K562 (cell line): Measurements from ENCODE around the gene ALDH1A3. TPM values are rescaled to one million over a fixed set of nuclear protein-coding genes. Genes with fewer than 3 reads are reported as not detected.
"Not testable (repeated sequence)": the region's sequence is repeated elsewhere in the genome, so short reads cannot be mapped to it uniquely, and the experiment has no call there.

Source experiments
- ATAC-seq: fragments of 200-7000 bp; cut with Tn5 transposase; 3 replicates; pipeline ENCODE4 v1.9.1; 2020; ENCODE audit warnings: moderate library complexity
- BruUV-seq: library from RNA; stranded (reverse); fragments of 400-500 nt; replicated peaks from 2 replicates; lab custom pipeline; 2021; lab: Mats Ljungman, UMichigan
- CTCF ChIA-PET: fragments of 300-600 bp; formaldehyde crosslinking; extraction: SDS; loops from one replicate; lab custom pipeline; 2021; ENCODE audit warnings: low intra/inter-chr PET ratio; lab: Yijun Ruan, JAX
- POLR2A ChIA-PET: fragments of 300-600, 350-650 bp; sonication (Branson Sonifier 250); formaldehyde crosslinking; extraction: SDS; loops from one replicate; lab custom pipeline; 2021; ENCODE audit warnings: antibody characterized with exemption, inconsistent platforms; lab: Yijun Ruan, JAX
- DNase-seq, 4 experiments: peaks; one replicate each; pipeline versions ENCODE4 v3.0.0 to v3.0.0-alpha.2; 2011 to 2018; ENCODE audit warnings: low spot score in 3 of 4, mixed read lengths in 3 of 4; ENCODE audit errors: extremely low read depth in 1 of 4
- FAIRE-seq: peaks from 2 replicates; lab custom pipeline; 2011; peaks lifted over from hg19 to GRCh38; lab: Jason Lieb, UNC
- H2AFZ ChIP-seq: 2 replicates; pipeline ENCODE4 v1.6.0; 2011; ENCODE audit warnings: low read depth, low read length, control low read depth, inconsistent platforms
- H3K27ac ChIP-seq: fragments of 200-600 bp; 3 replicates; pipeline ENCODE4 v1.8.0; 2011; ENCODE audit warnings: low read depth, mild to moderate bottlenecking, control low read depth, inconsistent platforms, low read length, moderate library complexity, mixed read lengths; ENCODE audit errors: extremely low read depth
- H3K27me3 ChIP-seq, 2 experiments: fragments of 300-600 bp in 1 of 2; 2 replicates in 1 of 2; 3 replicates in 1 of 2; pipeline versions ENCODE4 v1.6.0 to v1.8.0; 2011; ENCODE audit warnings: inconsistent platforms in 2 of 2, low read length in 2 of 2, mild to moderate bottlenecking in 1 of 2, mixed read lengths in 1 of 2, moderate library complexity in 1 of 2; ENCODE audit not compliant: control insufficient read depth in 2 of 2, insufficient read depth in 2 of 2
- H3K36me3 ChIP-seq: fragments of 300-600 bp; 3 replicates; pipeline ENCODE4 v1.8.0; 2011; ENCODE audit warnings: mild to moderate bottlenecking, low read length, inconsistent platforms; ENCODE audit not compliant: control insufficient read depth, insufficient read depth
- H3K4me1 ChIP-seq, 2 experiments: fragments of 200-600 bp in 1 of 2; replicated peaks in 1 of 2; 2 replicates in 1 of 2; 3 replicates in 1 of 2; pipeline versions ENCODE4 v1.5.1 to v1.8.0; 2011; ENCODE audit warnings: inconsistent platforms in 2 of 2, low read length in 2 of 2, mild to moderate bottlenecking in 1 of 2, mixed read lengths in 1 of 2, moderate library complexity in 1 of 2; ENCODE audit not compliant: control insufficient read depth in 2 of 2, insufficient read depth in 2 of 2
- H3K4me2 ChIP-seq: 2 replicates; pipeline ENCODE4 v1.6.1; 2011; ENCODE audit warnings: low read length, control low read depth, inconsistent platforms, mixed read lengths; ENCODE audit not compliant: insufficient read depth
- H3K4me3 ChIP-seq: fragments of 200-600 bp; sonication (generic), shearing (Covaris generic); 2 replicates; pipeline ENCODE4 v1.5.1; 2016; ENCODE audit warnings: control low read depth, inconsistent platforms
- H3K79me2 ChIP-seq: fragments of 200-600 bp; 3 replicates; pipeline ENCODE4 v1.8.0; 2011; ENCODE audit warnings: low read length, inconsistent platforms; ENCODE audit not compliant: control insufficient read depth, insufficient read depth
- H3K9ac ChIP-seq, 2 experiments: 2 replicates each; pipeline versions ENCODE4 v1.6.0 to v1.6.1; 2011; ENCODE audit warnings: low read depth in 2 of 2, low read length in 2 of 2, control low read depth in 1 of 2, inconsistent platforms in 1 of 2, mild to moderate bottlenecking in 1 of 2, mixed read lengths in 1 of 2; ENCODE audit not compliant: insufficient read depth in 1 of 2
- H3K9me1 ChIP-seq: one replicate; pipeline ENCODE4 v1.6.0; 2011; ENCODE audit warnings: inconsistent platforms, mild to moderate bottlenecking, low read length, moderate library complexity; ENCODE audit not compliant: control insufficient read depth, insufficient read depth
- H3K9me3 ChIP-seq: replicated peaks from 2 replicates; pipeline ENCODE4 v1.5.1; 2011; ENCODE audit warnings: low read depth, low read length, inconsistent platforms; ENCODE audit not compliant: control insufficient read depth, insufficient read depth
- H4K20me1 ChIP-seq: replicated peaks from 2 replicates; pipeline ENCODE4 v1.6.1; 2011; ENCODE audit warnings: low read length, inconsistent platforms, mixed read lengths; ENCODE audit not compliant: control insufficient read depth, insufficient read depth
- DLX4 ChIP-seq: fragments of 250-450 bp; sonication (Bioruptor Pico); IDR thresholded peaks from 2 replicates; pipeline ENCODE4 v1.6.1; 2021; ENCODE audit warnings: mild to moderate bottlenecking
- NRF1 ChIP-seq, 2 experiments: fragments of 450-650 bp; IDR thresholded peaks in 1 of 2; conservative IDR thresholded peaks in 1 of 2; 2 replicates each; pipeline ENCODE4 v1.6.1; 2014; ENCODE audit warnings: mild to moderate bottlenecking in 2 of 2
- PKNOX1 ChIP-seq: fragments of 450-650 bp; IDR thresholded peaks from 2 replicates; pipeline ENCODE4 v1.6.1; 2016
- WGBS: fragments of 100-300 bp; shearing (Covaris generic); methylation state at CpG from one replicate; pipeline ENCODE4 v1.1.6; 2016; ENCODE audit warnings: low coverage, mixed read lengths; ENCODE audit not compliant: insufficient coverage; ENCODE audit errors: missing lambda C conversion rate; 5-methylcytosine and 5-hydroxymethylcytosine counted together
- in situ Hi-C: fragments of 300-500 bp; cut with MboI; formaldehyde crosslinking; loops from 4 replicates; pipeline ENCODE4 v1.15.0; 2018; ENCODE audit warnings: inconsistent platforms, mixed read lengths
- intact Hi-C: fragments of 100-400 bp; cut with micrococcal nuclease; formaldehyde crosslinking; loops from 2 replicates; pipeline ENCODE4 v1.14.2; 2022
- polyA plus RNA-seq, 8 experiments: library from polyadenylated mRNA; depleted of rRNA in 4 of 8; stranded (reverse) in 5 of 8; unstranded in 3 of 8; fragments of >200 nt; fragmentation: Nextera tagmentation in 2 of 8; fragmentation: Illumina TruSeq in 1 of 8; extraction: Ambion mirVana in 2 of 8; extraction: Trizol in 1 of 8; gene quantifications; 2 replicates each; pipeline versions ENCODE4 v1.2.1 to v1.2.3, GENCODE V29; 2011 to 2014; ENCODE audit warnings: inconsistent platforms in 1 of 8, missing spikeins in 1 of 8
- total RNA-seq, 7 experiments: library from RNA; depleted of rRNA in 6 of 7; stranded (reverse); fragments of >200 nt in 6 of 7; fragmentation: Illumina TruSeq in 2 of 7; extraction: Trizol in 2 of 7; gene quantifications; 2 replicates each; pipeline versions ENCODE4 v1.2.1 to v1.2.3, GENCODE V29; 2011 to 2021; ENCODE audit warnings: low replicate concordance in 1 of 7

Gene ALDH1A3
- total and polyA plus RNA-seq, 9 of the 15 experiments (the other 6 are each of a cell fraction or from before 2014, with no cell fraction given), result 0.38 TPM; not detected in 8

- DNase-seq (no peak), ATAC-seq (no peak), FAIRE-seq (no peak)
- TF ChIP-seq PKNOX1 (no peak), DLX4 (CRISPR knock-in tag) (no peak), NRF1 (conservative IDR thresholded peaks at IDR 0.05 in 1 of 2, IDR thresholded peaks at IDR 0.05 in 1 of 2) (0 out of 4 replicates have a peak, but pooled peaks of 1 of the 2 experiments have one; percentile 11)
- Histone ChIP-seq H2AFZ (peak overlapping the region; percentile 59; the same call in 1 of the 2 replicates), H3K4me3 (peak overlapping the region; percentile 15; the same call in 1 of the 2 replicates), H3K9me3 (no peaks in the 10 kb centered on the region; the same call in 1 of the 2 replicates), H4K20me1 (no peaks in the 10 kb centered on the region), H3K27ac (no peak overlapping the region), H3K9me1 (no peaks in the 10 kb centered on the region), H3K79me2 (no peaks in the 10 kb centered on the region), H3K27me3 (peaks cover 23 to 41% of the 10 kb centered on the region in 2 experiments; a peak in 4 of 5 replicates), H3K4me2 (peak overlapping the region; percentile 25; the same call in 1 of the 2 replicates), H3K9ac (no peak overlapping the region), H3K36me3 (no peaks in the 10 kb centered on the region), H3K4me1 (peaks cover 0 to 8% of the 10 kb centered on the region in 2 experiments; a peak in 2 of 5 replicates)
- intact Hi-C loops (no loop called here), in situ Hi-C loops (no loop called here)
- ChIA-PET CTCF (no interaction called here), POLR2A (interaction anchor here (0.6 kb wide), 1 partner anchor 158 kb away, joined by 3 read pairs; no protein-coding TSS in a partner anchor)
- no TSS peak for BruUV-seq
- WGBS, result 19% methylated on average over 13 of the region's 22 CpGs
These were observed 29.8 kb upstream of the ALDH1A3 start for GRCh38 chr15:100849855-100850218.

GRCh38 chr15:100851428-100852015 lies 28.1 kb upstream of the ALDH1A3 start:
- H3K4me3 ChIP-seq, H4K20me1 ChIP-seq, H3K9me3 ChIP-seq, H3K4me2 ChIP-seq, H3K27ac ChIP-seq, H3K36me3 ChIP-seq, H2AFZ ChIP-seq, intact Hi-C loops, DNase-seq, H3K4me1 ChIP-seq, H3K9ac ChIP-seq, FAIRE-seq, ATAC-seq, H3K9me1 ChIP-seq, BruUV-seq, H3K79me2 ChIP-seq, in situ Hi-C loops: not testable (repeated sequence)
- POLR2A ChIA-PET, result interaction anchor here (0.6 kb wide), 1 partner anchor 133 kb away, joined by 5 read pairs; no protein-coding TSS in a partner anchor
- CTCF ChIA-PET, result interaction anchor here (0.6 to 0.7 kb wide), 2 partner anchors 14 to 104 kb away, joined by 3 read pairs; no protein-coding TSS in a partner anchor
- H3K27me3 ChIP-seq, result peaks cover 24 to 40% of the 10 kb centered on the region in 2 experiments; a peak in 4 of 5 replicates
- whole genome bisulfite sequencing, result 5% methylated on average over 11 of the region's 12 CpGs
